ENCODE results near the gene IDH3G. TPM values are rescaled to one million over a fixed set of nuclear protein-coding genes. Genes with fewer than 3 reads are reported as not detected.

The IDH3G gene
- total RNA-seq, 2 donors from 2014 or later: 116 to 135 TPM

DNA sequence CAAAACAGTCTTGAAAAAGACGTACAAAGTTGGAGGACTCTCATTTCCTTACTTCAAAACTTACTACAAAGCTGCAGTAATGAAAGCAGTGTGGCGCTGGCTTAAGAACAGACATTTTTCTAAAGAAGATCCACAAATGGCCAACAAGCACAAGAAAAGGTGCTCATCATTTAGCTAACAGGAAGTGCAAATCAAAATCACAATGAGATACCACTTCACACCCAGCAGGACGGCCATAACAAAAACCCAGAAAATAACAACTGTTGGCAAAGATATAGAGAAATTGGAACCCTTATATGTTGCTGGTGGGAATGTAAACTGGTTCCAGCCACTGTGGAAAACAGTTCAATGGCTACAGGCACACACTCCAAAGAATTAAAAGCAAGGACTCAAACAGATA is 32.8 kb upstream of the IDH3G start:
- no peak overlapping the region for H3K27ac ChIP-seq
- H3K27me3 ChIP-seq: peaks cover 0 to 11% of the 10 kb centered on the region in 2 donors
- no peaks in the 10 kb centered on the region for H3K9me3 ChIP-seq
- no peaks in the 10 kb centered on the region for H3K36me3 ChIP-seq
- TF ChIP-seq, protein P1, sequence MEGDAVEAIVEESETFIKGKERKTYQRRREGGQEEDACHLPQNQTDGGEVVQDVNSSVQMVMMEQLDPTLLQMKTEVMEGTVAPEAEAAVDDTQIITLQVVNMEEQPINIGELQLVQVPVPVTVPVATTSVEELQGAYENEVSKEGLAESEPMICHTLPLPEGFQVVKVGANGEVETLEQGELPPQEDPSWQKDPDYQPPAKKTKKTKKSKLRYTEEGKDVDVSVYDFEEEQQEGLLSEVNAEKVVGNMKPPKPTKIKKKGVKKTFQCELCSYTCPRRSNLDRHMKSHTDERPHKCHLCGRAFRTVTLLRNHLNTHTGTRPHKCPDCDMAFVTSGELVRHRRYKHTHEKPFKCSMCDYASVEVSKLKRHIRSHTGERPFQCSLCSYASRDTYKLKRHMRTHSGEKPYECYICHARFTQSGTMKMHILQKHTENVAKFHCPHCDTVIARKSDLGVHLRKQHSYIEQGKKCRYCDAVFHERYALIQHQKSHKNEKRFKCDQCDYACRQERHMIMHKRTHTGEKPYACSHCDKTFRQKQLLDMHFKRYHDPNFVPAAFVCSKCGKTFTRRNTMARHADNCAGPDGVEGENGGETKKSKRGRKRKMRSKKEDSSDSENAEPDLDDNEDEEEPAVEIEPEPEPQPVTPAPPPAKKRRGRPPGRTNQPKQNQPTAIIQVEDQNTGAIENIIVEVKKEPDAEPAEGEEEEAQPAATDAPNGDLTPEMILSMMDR (IDR thresholded peaks at IDR 0.05): no peak
- no peak overlapping the region for H3K4me3 ChIP-seq
- no peak for DNase-seq (ENCODE audit: low spot score)
- peaks cover 0 to 16% of the 10 kb centered on the region in 2 donors for H3K4me1 ChIP-seq

- Histone ChIP-seq H3K9me3 (no peaks in the 10 kb centered on the region), H3K27me3 (peaks cover 0 to 9% of the 10 kb centered on the region in 2 donors), H3K4me3 (no peak overlapping the region), H3K27ac (no peak overlapping the region), H3K36me3 (no peaks in the 10 kb centered on the region), H3K4me1 (peaks cover 0 to 13% of the 10 kb centered on the region in 2 donors)
- no peak for DNase-seq (ENCODE audit: low spot score)
- TF ChIP-seq, protein P1 (IDR thresholded peaks at IDR 0.05): no peak
Measured at GRCh38 chrX:153825042-153825441, 30.9 kb upstream of the IDH3G start.

DNA sequence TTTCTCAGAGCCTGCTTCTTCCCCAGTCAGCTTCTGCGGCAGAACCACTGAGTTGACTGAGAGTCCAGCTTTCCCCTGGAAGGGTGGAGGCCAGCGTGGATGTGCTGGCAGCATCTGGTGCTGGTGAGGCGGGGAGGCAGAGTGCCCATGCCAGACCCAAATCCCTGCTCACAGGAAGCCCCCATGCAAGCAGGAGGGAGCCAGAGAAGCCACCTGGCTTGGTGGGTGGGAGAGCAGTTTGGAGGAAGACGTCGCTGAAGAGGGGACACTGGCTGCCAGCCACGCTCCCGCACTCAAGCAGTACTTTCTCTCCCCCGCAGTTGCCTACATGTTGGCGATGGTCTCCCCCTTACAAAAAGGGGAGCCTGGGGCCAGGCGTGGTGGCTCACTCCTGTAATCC is 30.2 kb upstream of the IDH3G start:
- no peak for DNase-seq (ENCODE audit: low spot score)
- Histone ChIP-seq H3K27me3 (peaks cover 0 to 6% of the 10 kb centered on the region in 2 donors), H3K27ac (no peak overlapping the region), H3K36me3 (no peaks in the 10 kb centered on the region), H3K9me3 (no peaks in the 10 kb centered on the region), H3K4me1 (peaks cover 0 to 6% of the 10 kb centered on the region in 2 donors), H3K4me3 (no peak overlapping the region)
- TF ChIP-seq, protein P1 (IDR thresholded peaks at IDR 0.05): no peak

GRCh38 chrX:153821066-153821465 is 26.9 kb upstream of the IDH3G start:
- Histone ChIP-seq H3K4me3 (no peak overlapping the region), H3K4me1 (peaks cover 0 to 6% of the 10 kb centered on the region in 2 donors), H3K27ac (no peak overlapping the region), H3K36me3 (no peaks in the 10 kb centered on the region), H3K9me3 (no peaks in the 10 kb centered on the region), H3K27me3 (no peaks in the 10 kb centered on the region)
- TF ChIP-seq, protein P1 (IDR thresholded peaks at IDR 0.05): no peak
- DNase-seq (ENCODE audit: low spot score): no peak

- H3K27me3 ChIP-seq: no peaks in the 10 kb centered on the region
- no peak for DNase-seq (ENCODE audit: low spot score)
- no peaks in the 10 kb centered on the region for H3K36me3 ChIP-seq
- H3K4me3 ChIP-seq: no peak overlapping the region
- H3K27ac ChIP-seq: no peak overlapping the region
- H3K4me1 ChIP-seq: peaks cover 0 to 6% of the 10 kb centered on the region in 2 donors
- TF ChIP-seq, protein P1 (IDR thresholded peaks at IDR 0.05): no peak
- no peaks in the 10 kb centered on the region for H3K9me3 ChIP-seq
Measured at GRCh38 chrX:153820601-153821000, 26.4 kb upstream of the IDH3G start.

DNA sequence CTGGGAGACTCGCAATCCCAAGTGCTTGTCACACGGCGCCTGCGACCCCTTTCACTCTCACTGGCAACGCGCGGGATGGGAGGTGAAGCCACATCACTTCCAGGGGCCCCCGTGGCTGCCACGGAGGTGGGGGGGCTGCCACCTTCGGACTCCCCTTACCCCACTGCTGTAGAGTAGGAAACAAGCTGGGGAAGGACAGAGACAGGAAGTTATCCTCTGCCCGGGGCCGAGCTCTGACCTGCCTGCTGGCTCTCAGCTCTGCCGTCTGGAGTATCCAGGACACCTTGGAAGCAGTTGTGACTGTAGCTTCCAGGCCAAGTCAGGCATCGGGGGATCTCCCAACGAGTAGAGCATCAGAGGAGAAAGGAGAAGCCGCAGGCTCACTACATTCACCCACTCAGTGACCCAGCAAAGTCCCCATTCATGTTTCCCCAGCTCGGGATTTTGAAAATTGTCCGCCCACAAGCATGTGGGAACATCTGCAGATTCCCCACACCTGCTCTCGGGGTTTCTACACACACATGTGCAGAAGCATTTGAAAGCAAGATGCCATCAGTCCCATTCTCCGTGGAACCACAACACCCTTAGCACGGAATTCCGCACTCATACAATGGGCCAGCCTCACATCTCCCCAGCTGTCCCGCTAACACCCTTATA is 25.3 kb upstream of the IDH3G start:
- Histone ChIP-seq H3K9me3 (no peaks in the 10 kb centered on the region), H3K27me3 (no peaks in the 10 kb centered on the region), H3K4me3 (peak overlapping the region; percentile 22 to 46), H3K27ac (no peak overlapping the region), H3K36me3 (no peaks in the 10 kb centered on the region), H3K4me1 (peaks cover 0 to 6% of the 10 kb centered on the region in 2 donors)
- TF ChIP-seq, protein P1 (IDR thresholded peaks at IDR 0.05): no peak
- no peak for DNase-seq (ENCODE audit: low spot score)
